Measurements from ENCODE around the gene MPG. TPM values are rescaled to one million over a fixed set of nuclear protein-coding genes. Genes with fewer than 3 reads are reported as not detected.

Gene MPG
- total RNA-seq, 4 donors from 2014 or later = 75.0 to 124 (median 83.0) TPM

DNA sequence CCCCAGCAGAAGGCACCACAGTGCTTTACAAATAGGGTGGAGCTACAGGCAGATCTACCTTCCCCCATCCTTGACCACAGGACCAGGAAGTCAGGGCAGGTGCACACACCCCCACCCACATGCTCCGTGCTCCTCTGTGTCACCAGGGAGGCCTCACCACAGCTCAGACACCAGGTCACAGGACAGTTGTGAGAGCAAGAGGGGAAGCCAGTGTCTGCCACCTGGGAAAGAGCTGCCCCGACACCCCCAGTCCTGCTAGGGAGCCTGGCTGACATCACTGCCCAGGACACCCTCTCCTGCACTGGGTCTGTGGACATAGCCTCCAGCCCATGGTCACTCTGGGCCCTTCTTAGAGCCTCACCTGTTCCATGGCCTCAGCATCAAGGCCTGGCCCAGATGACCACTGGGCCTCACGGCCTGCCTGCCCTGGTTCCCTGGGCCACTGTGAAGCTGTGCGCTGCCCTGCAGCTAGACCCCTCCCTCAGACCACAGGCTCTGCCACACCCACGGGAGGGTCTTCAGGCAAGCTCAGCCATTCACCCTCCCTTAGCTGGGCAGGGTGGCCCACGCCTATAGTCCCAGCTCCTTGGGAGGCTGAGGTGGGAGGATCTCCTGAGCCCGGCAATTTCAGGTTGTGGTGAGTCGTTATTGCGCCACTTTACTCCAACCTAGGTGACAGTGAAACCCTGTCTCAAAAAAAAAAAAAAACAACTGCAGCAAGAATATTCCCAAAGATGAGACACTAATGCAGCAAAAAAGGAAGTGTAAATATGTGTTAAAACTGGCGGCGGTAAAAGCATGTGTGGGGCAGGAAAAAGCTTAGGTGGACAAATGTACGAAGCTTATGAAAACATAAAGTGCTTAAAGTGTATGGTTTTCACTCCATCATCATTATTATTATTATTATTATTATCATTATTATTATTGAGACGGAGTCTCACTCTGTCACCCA is 38.8 kb upstream of the MPG start:
- H3K9me3 ChIP-seq = no peaks in the 10 kb centered on the region
- in situ Hi-C loops (cut with MboI; ENCODE audit: low sequenced_read_pairs in 4 of 4) = no loop called here
- H3K27me3 ChIP-seq = no peaks in the 10 kb centered on the region
- intact Hi-C loops (cut with DNase I; ENCODE audit: low total_unique reads) = no loop called here
- no peak for DNase-seq
- H3K36me3 ChIP-seq = no peaks in the 10 kb centered on the region
- H3K27ac ChIP-seq = no peak overlapping the region
- TF ChIP-seq, protein P1, sequence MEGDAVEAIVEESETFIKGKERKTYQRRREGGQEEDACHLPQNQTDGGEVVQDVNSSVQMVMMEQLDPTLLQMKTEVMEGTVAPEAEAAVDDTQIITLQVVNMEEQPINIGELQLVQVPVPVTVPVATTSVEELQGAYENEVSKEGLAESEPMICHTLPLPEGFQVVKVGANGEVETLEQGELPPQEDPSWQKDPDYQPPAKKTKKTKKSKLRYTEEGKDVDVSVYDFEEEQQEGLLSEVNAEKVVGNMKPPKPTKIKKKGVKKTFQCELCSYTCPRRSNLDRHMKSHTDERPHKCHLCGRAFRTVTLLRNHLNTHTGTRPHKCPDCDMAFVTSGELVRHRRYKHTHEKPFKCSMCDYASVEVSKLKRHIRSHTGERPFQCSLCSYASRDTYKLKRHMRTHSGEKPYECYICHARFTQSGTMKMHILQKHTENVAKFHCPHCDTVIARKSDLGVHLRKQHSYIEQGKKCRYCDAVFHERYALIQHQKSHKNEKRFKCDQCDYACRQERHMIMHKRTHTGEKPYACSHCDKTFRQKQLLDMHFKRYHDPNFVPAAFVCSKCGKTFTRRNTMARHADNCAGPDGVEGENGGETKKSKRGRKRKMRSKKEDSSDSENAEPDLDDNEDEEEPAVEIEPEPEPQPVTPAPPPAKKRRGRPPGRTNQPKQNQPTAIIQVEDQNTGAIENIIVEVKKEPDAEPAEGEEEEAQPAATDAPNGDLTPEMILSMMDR (IDR thresholded peaks at IDR 0.05 in 4 of 5, conservative IDR thresholded peaks at IDR 0.05 in 1 of 5) = no peak
- no peak for TF ChIP-seq POLR2A (IDR thresholded peaks at IDR 0.05)
- H3K4me1 ChIP-seq = no peaks in the 10 kb centered on the region
- no peak overlapping the region for H3K4me3 ChIP-seq
- no peak for ATAC-seq

GRCh38 chr16:41439-42068 is 36.5 kb upstream of the MPG start:
- Histone ChIP-seq H3K27ac (no peak overlapping the region), H3K27me3 (no peaks in the 10 kb centered on the region), H3K4me3 (no peak overlapping the region), H3K9me3 (no peaks in the 10 kb centered on the region), H3K36me3 (peaks cover 0 to 7% of the 10 kb centered on the region in 2 donors), H3K4me1 (no peaks in the 10 kb centered on the region)
- TF ChIP-seq, protein P1 (IDR thresholded peaks at IDR 0.05 in 4 of 5, conservative IDR thresholded peaks at IDR 0.05 in 1 of 5) = no peak
- no peak for TF ChIP-seq POLR2A (IDR thresholded peaks at IDR 0.05)
- DNase-seq (no peak), ATAC-seq (no peak)
- intact Hi-C loops (cut with DNase I; ENCODE audit: low total_unique reads) (no loop called here), in situ Hi-C loops (cut with MboI; ENCODE audit: low sequenced_read_pairs in 4 of 4) (no loop called here)

GRCh38 chr16:42069-42457 is 36.0 kb upstream of the MPG start:
- DNase-seq = no peak
- in situ Hi-C loops (cut with MboI; ENCODE audit: low sequenced_read_pairs in 4 of 4) (no loop called here), intact Hi-C loops (cut with DNase I; ENCODE audit: low total_unique reads) (no loop called here)
- Histone ChIP-seq H3K9me3 (no peaks in the 10 kb centered on the region), H3K27ac (no peak overlapping the region), H3K4me1 (no peaks in the 10 kb centered on the region), H3K36me3 (peaks cover 0 to 9% of the 10 kb centered on the region in 2 donors), H3K4me3 (no peak overlapping the region), H3K27me3 (no peaks in the 10 kb centered on the region)
- TF ChIP-seq, protein P1 (IDR thresholded peaks at IDR 0.05 in 4 of 5, conservative IDR thresholded peaks at IDR 0.05 in 1 of 5) = no peak
- TF ChIP-seq POLR2A (IDR thresholded peaks at IDR 0.05) = no peak
- no peak for ATAC-seq

DNA sequence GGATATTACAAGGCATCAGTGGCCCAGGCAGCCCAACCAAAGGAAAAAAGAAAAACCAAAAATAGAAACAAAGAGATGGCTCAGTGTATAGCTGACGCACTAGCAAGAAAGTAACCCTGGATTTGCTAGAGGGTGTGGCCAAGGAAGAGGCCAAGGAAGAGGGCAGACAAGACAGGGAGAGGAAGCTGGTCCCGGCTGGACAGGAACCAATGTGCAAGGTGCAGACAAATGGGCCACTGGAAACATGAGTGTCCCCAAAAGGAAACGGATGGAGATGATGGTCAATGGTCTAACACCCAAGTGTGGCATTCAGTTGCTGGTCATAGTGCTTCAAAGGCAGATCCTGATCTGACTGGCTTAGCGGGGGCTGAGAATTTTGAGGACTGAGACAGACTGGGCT is 35.3 kb upstream of the MPG start:
- TF ChIP-seq, protein P1 (IDR thresholded peaks at IDR 0.05 in 4 of 5, conservative IDR thresholded peaks at IDR 0.05 in 1 of 5) = no peak
- no peak for DNase-seq
- H3K27ac ChIP-seq = no peak overlapping the region
- in situ Hi-C loops (cut with MboI; ENCODE audit: low sequenced_read_pairs in 4 of 4) (no loop called here), intact Hi-C loops (cut with DNase I; ENCODE audit: low total_unique reads) (no loop called here)
- peaks cover 0 to 14% of the 10 kb centered on the region in 2 donors for H3K36me3 ChIP-seq
- H3K27me3 ChIP-seq = no peaks in the 10 kb centered on the region
- no peaks in the 10 kb centered on the region for H3K9me3 ChIP-seq
- no peak for ATAC-seq
- H3K4me1 ChIP-seq = no peaks in the 10 kb centered on the region
- H3K4me3 ChIP-seq = no peak overlapping the region
